WERI-Rb-1 (cell line): Measurements from ENCODE around the gene RNF220.
A peak's percentile ranks its signal among the peaks of the same experiment; 100 is the strongest.

Experiments
- DNase-seq: peaks from one replicate; pipeline ENCODE4 v3.0.0-alpha.2; 2020
- H3K27ac ChIP-seq: fragments of 250-450 bp; sonication (Bioruptor Pico); 2 replicates; pipeline ENCODE4 v1.5.1; 2020; ENCODE audit warnings: mild to moderate bottlenecking, moderate library complexity
- H3K27me3 ChIP-seq: fragments of 250-450 bp; sonication (Bioruptor Pico); 2 replicates; pipeline ENCODE4 v1.5.1; 2021; ENCODE audit warnings: mild to moderate bottlenecking, low read depth, moderate library complexity; ENCODE audit not compliant: insufficient read depth, severe bottlenecking
- H3K36me3 ChIP-seq: fragments of 250-450 bp; sonication (Bioruptor Pico); 2 replicates; pipeline ENCODE4 v1.5.1; 2020; ENCODE audit warnings: mild to moderate bottlenecking, moderate library complexity
- H3K4me3 ChIP-seq: 2 replicates; pipeline ENCODE4 v1.5.1; 2011; ENCODE audit warnings: low read depth, mild to moderate bottlenecking, control low read depth, low read length
- H3K9me3 ChIP-seq: fragments of 250-450 bp; sonication (Bioruptor Pico); 2 replicates; pipeline ENCODE4 v1.5.1; 2021; ENCODE audit warnings: mild to moderate bottlenecking, moderate library complexity; ENCODE audit not compliant: severe bottlenecking
- TF ChIP-seq, protein P1 (sequence below): IDR thresholded peaks from 2 replicates; pipeline ENCODE4 v1.5.1; 2011; ENCODE audit warnings: low read depth, mild to moderate bottlenecking, control low read depth, inconsistent platforms, low read length

Gene RNF220

GRCh38 chr1:44543786-44544185 is 138.7 kb downstream of the RNF220 start:
- no peaks in the 10 kb centered on the region for H3K9me3 ChIP-seq
- TF ChIP-seq, protein P1, sequence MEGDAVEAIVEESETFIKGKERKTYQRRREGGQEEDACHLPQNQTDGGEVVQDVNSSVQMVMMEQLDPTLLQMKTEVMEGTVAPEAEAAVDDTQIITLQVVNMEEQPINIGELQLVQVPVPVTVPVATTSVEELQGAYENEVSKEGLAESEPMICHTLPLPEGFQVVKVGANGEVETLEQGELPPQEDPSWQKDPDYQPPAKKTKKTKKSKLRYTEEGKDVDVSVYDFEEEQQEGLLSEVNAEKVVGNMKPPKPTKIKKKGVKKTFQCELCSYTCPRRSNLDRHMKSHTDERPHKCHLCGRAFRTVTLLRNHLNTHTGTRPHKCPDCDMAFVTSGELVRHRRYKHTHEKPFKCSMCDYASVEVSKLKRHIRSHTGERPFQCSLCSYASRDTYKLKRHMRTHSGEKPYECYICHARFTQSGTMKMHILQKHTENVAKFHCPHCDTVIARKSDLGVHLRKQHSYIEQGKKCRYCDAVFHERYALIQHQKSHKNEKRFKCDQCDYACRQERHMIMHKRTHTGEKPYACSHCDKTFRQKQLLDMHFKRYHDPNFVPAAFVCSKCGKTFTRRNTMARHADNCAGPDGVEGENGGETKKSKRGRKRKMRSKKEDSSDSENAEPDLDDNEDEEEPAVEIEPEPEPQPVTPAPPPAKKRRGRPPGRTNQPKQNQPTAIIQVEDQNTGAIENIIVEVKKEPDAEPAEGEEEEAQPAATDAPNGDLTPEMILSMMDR: no peak
- H3K4me3 ChIP-seq: no peak overlapping the region
- peak overlapping the region; percentile 84 for H3K27ac ChIP-seq
- DNase-seq: peak; percentile 25
- H3K27me3 ChIP-seq: no peaks in the 10 kb centered on the region
- H3K36me3 ChIP-seq: no peaks in the 10 kb centered on the region

- Histone ChIP-seq H3K4me3 (no peak overlapping the region), H3K27ac (peak overlapping the region; percentile 5), H3K9me3 (no peaks in the 10 kb centered on the region), H3K36me3 (no peaks in the 10 kb centered on the region), H3K27me3 (no peaks in the 10 kb centered on the region)
- TF ChIP-seq, protein P1: no peak
- peak; percentile 36 for DNase-seq
These were observed 139.9 kb downstream of the RNF220 start for GRCh38 chr1:44544960-44545359.

DNA sequence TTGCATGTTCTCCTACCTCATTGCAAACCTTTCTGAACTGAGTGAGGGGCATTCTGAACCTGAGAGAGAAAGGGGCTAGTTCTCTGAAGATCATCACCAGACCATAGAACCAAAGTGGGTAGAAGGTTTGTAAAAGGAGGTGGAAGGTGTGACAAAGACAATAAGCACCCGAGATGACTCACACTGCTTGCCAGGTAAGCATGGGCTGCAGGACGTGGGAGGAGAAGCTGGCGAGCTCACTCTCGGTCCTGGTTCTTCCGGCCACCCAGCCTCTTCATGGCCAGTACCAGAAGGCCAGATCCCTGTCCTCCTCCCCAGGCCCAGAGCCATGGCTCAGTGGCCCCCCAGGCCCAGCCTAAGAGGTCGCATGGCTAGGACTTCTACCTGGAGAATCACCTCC is 140.9 kb downstream of the RNF220 start:
- Histone ChIP-seq H3K4me3 (no peak overlapping the region), H3K27me3 (no peaks in the 10 kb centered on the region), H3K27ac (0 out of 2 replicates have a peak overlapping the region, but pooled peaks have one; percentile 8), H3K36me3 (no peaks in the 10 kb centered on the region), H3K9me3 (no peaks in the 10 kb centered on the region)
- no peak for DNase-seq
- TF ChIP-seq, protein P1: no peak

GRCh38 chr1:44546403-44547053 is 141.5 kb downstream of the RNF220 start:
- Histone ChIP-seq H3K27me3 (no peaks in the 10 kb centered on the region), H3K9me3 (no peaks in the 10 kb centered on the region), H3K27ac (no peak overlapping the region), H3K36me3 (no peaks in the 10 kb centered on the region), H3K4me3 (no peak overlapping the region)
- TF ChIP-seq, protein P1: no peak
- no peak for DNase-seq

DNA sequence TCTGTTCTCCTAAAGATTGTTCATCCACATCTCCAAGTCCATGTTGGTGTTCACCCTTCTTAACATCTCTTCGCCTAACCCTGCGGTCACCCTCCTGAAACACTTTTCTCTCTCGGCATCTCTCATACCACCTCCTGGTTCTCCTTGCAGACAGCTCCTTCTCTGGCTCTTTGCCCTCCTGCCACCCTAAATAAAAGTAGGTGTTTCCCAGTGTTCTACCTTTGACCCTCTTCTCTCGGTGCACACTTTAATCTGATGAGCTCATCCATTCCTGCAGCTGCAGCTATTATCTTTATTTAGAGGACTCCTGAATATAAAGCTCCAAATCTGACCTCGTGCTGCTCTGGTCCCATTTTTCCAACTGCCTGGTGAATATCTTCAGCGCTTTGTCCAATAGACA is 142.3 kb downstream of the RNF220 start:
- H3K9me3 ChIP-seq: no peaks in the 10 kb centered on the region
- no peak overlapping the region for H3K27ac ChIP-seq
- H3K27me3 ChIP-seq: no peaks in the 10 kb centered on the region
- TF ChIP-seq, protein P1: no peak
- no peak overlapping the region for H3K4me3 ChIP-seq
- no peak for DNase-seq
- no peaks in the 10 kb centered on the region for H3K36me3 ChIP-seq

DNA sequence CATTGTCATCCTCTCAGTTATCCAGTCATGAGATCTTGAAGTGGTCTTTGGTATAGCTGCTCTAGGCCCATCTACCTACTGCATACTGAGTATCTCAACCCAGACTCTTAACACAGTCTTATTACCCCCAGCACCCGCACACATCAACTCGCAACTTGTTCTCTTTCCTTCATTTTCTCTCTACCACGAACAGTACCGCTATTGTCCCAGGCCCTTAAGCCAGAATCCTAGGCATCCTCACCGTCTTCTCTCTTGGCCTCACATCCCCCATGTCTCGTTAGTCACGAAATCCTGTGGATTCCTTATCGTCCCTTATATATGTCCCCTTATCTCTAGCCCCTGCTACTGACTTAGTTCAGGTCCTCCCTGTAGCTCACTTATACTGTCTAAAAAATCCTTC is 142.8 kb downstream of the RNF220 start:
- Histone ChIP-seq H3K36me3 (no peaks in the 10 kb centered on the region), H3K27ac (no peak overlapping the region), H3K9me3 (no peaks in the 10 kb centered on the region), H3K4me3 (no peak overlapping the region), H3K27me3 (no peaks in the 10 kb centered on the region)
- no peak for DNase-seq
- TF ChIP-seq, protein P1: no peak
